Fibroblast of lung (primary cell): ENCODE data around the gene SRPX2. TPM values are rescaled to one million over a fixed set of nuclear protein-coding genes. Genes with fewer than 3 reads are reported as not detected.

Experiments
- DNase-seq, 2 donors: peaks; one replicate each; pipeline versions ENCODE4 v3.0.0 to v3.0.0-alpha.2; 2010; ENCODE audit warnings: low read depth in 2 of 2
- H2AFZ ChIP-seq: 2 replicates; pipeline ENCODE4 v1.5.1; 2012; ENCODE audit warnings: low read length, control low read depth, inconsistent platforms
- H3K27ac ChIP-seq: 2 replicates; pipeline ENCODE4 v1.5.1; 2011; ENCODE audit warnings: low read length, control low read depth; ENCODE audit not compliant: insufficient read depth
- H3K27me3 ChIP-seq: 2 replicates; pipeline ENCODE4 v1.5.1; 2011; ENCODE audit warnings: mild to moderate bottlenecking, low read length; ENCODE audit not compliant: control insufficient read depth, insufficient read depth
- H3K36me3 ChIP-seq: 2 replicates; pipeline ENCODE4 v1.5.1; 2011; ENCODE audit warnings: low read length; ENCODE audit not compliant: control insufficient read depth, insufficient read depth
- H3K4me1 ChIP-seq: 2 replicates; pipeline ENCODE4 v1.5.1; 2011; ENCODE audit warnings: low read length; ENCODE audit not compliant: control insufficient read depth, insufficient read depth; ENCODE audit errors: extremely low read depth
- H3K4me2 ChIP-seq: 2 replicates; pipeline ENCODE4 v1.5.1; 2011; ENCODE audit warnings: low read length, control low read depth; ENCODE audit not compliant: insufficient read depth; ENCODE audit errors: extremely low read depth
- H3K4me3 ChIP-seq, 4 experiments: fragments of 200-600 bp in 1 of 4; sonication (generic) in 1 of 4; replicated peaks in 1 of 4; 2 replicates each; pipeline ENCODE4 v1.5.1; 2011 to 2016; ENCODE audit warnings: low read length in 4 of 4, low read depth in 3 of 4, mild to moderate bottlenecking in 3 of 4, control low read depth in 2 of 4, inconsistent platforms in 1 of 4, mixed read lengths in 1 of 4; ENCODE audit not compliant: insufficient read depth in 1 of 4; ENCODE audit errors: control extremely low read depth in 1 of 4
- H3K79me2 ChIP-seq: 2 replicates; pipeline ENCODE4 v1.5.1; 2012; ENCODE audit warnings: mild to moderate bottlenecking, low read length, inconsistent platforms; ENCODE audit not compliant: control insufficient read depth, insufficient read depth
- H3K9ac ChIP-seq: 2 replicates; pipeline ENCODE4 v1.5.1; 2011; ENCODE audit warnings: mild to moderate bottlenecking, low read length, control low read depth; ENCODE audit not compliant: insufficient read depth
- H3K9me3 ChIP-seq: 2 replicates; pipeline ENCODE4 v1.5.1; 2012; ENCODE audit warnings: low read depth, low read length; ENCODE audit not compliant: control insufficient read depth, insufficient read depth
- H4K20me1 ChIP-seq: 2 replicates; pipeline ENCODE4 v1.5.1; 2011; ENCODE audit warnings: low read length; ENCODE audit not compliant: control insufficient read depth, insufficient read depth; ENCODE audit errors: extremely low read depth
- EZH2 ChIP-seq: IDR thresholded peaks from 2 replicates; pipeline ENCODE4 v1.5.1; 2012; ENCODE audit warnings: low read length, control low read depth, mild to moderate bottlenecking; ENCODE audit errors: missing control alignments
- polyA plus RNA-seq, 2 donors: library from polyadenylated mRNA; depleted of rRNA in 1 of 2; stranded (reverse) in 1 of 2; unstranded in 1 of 2; fragments of >200 nt; gene quantifications; 2 replicates each; pipeline ENCODE4 v1.2.1, GENCODE V29; 2011 to 2012; ENCODE audit warnings: missing spikeins in 1 of 2
- total RNA-seq: library from RNA; depleted of rRNA; stranded (reverse); fragments of >200 nt; gene quantifications from 2 replicates; pipeline ENCODE4 v1.2.1, GENCODE V29; 2014
- TF ChIP-seq, protein P1 (sequence below), 2 donors: IDR thresholded peaks in 1 of 2; conservative IDR thresholded peaks in 1 of 2; 1 replicate in 1 of 2; 2 replicates in 1 of 2; pipeline ENCODE4 v1.5.1; 2011 to 2012; ENCODE audit warnings: low read length in 2 of 2, control low read depth in 1 of 2, inconsistent platforms in 1 of 2, low read depth in 1 of 2, mild to moderate bottlenecking in 1 of 2

The SRPX2 gene
- total and polyA plus RNA-seq, 2 donors (not counting 1 experiment from before 2014, with no cell fraction given), result 18.2 to 77.6 TPM

DNA sequence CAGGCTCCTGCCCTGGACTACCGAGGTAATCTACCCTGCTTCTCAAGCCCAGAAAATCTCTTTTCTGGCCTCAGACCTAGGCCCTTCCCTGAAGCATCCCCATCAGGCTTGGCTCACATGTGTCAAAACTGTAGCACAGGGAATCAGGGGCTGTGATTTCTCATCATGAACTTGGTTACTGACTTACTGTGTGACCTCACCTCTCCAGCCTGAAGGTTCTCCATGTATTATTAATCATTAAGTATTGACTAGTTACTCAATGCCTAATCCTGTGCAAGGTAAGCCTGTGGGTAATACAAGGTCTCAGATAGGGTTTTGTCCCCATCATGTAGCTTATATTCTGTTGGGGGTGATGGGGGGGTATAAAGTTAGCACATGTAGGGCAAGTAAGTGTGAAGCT, 6.8 kb downstream of the SRPX2 start:
- Histone ChIP-seq H3K79me2 (peaks cover 2% of the 10 kb centered on the region), H3K4me3 (no peak overlapping the region), H3K9me3 (no peaks in the 10 kb centered on the region), H2AFZ (no peak overlapping the region), H3K36me3 (no peaks in the 10 kb centered on the region), H4K20me1 (no peaks in the 10 kb centered on the region), H3K9ac (no peak overlapping the region), H3K4me2 (no peak overlapping the region), H3K27me3 (no peaks in the 10 kb centered on the region), H3K4me1 (peaks cover 28% of the 10 kb centered on the region), H3K27ac (peak overlapping the region; percentile 94)
- no peak for DNase-seq
- TF ChIP-seq, protein P1, sequence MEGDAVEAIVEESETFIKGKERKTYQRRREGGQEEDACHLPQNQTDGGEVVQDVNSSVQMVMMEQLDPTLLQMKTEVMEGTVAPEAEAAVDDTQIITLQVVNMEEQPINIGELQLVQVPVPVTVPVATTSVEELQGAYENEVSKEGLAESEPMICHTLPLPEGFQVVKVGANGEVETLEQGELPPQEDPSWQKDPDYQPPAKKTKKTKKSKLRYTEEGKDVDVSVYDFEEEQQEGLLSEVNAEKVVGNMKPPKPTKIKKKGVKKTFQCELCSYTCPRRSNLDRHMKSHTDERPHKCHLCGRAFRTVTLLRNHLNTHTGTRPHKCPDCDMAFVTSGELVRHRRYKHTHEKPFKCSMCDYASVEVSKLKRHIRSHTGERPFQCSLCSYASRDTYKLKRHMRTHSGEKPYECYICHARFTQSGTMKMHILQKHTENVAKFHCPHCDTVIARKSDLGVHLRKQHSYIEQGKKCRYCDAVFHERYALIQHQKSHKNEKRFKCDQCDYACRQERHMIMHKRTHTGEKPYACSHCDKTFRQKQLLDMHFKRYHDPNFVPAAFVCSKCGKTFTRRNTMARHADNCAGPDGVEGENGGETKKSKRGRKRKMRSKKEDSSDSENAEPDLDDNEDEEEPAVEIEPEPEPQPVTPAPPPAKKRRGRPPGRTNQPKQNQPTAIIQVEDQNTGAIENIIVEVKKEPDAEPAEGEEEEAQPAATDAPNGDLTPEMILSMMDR (conservative IDR thresholded peaks at IDR 0.05 in 1 of 2, IDR thresholded peaks at IDR 0.05 in 1 of 2; ENCODE audit: low read depth in 1 of 2, low read length in 2 of 2), result no peak
- no peak for TF ChIP-seq EZH2

DNA sequence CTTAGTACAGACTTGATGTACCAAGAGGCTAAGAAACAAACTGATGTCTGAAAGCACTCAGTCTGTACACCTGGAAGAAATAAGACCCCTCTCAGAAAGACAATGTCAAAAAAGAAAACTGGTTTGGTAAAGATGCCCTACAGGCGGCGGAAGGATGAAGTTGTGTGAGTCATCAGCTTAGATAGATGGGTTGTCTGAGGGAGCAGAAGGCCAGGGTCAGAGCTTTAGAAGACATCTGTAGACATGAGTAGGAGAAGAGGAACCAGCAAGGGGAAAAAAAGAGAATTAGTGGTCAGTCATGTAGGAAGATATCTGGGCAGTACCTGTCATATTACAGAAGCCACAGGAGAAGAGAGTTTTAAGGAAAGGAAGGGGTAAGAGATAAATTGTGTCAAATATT, 8.3 kb downstream of the SRPX2 start:
- H3K9me3 ChIP-seq, result no peaks in the 10 kb centered on the region
- H3K4me2 ChIP-seq, result no peak overlapping the region
- DNase-seq, result no peak
- H3K27me3 ChIP-seq, result no peaks in the 10 kb centered on the region
- no peaks in the 10 kb centered on the region for H3K36me3 ChIP-seq
- H3K4me1 ChIP-seq, result peaks cover 21% of the 10 kb centered on the region
- H3K4me3 ChIP-seq, result no peak overlapping the region
- no peak overlapping the region for H3K9ac ChIP-seq
- H2AFZ ChIP-seq, result no peak overlapping the region
- no peaks in the 10 kb centered on the region for H4K20me1 ChIP-seq
- no peaks in the 10 kb centered on the region for H3K79me2 ChIP-seq
- H3K27ac ChIP-seq, result no peak overlapping the region
- TF ChIP-seq, protein P1 (conservative IDR thresholded peaks at IDR 0.05 in 1 of 2, IDR thresholded peaks at IDR 0.05 in 1 of 2; ENCODE audit: low read depth in 1 of 2, low read length in 2 of 2), result no peak
- no peak for TF ChIP-seq EZH2

DNA sequence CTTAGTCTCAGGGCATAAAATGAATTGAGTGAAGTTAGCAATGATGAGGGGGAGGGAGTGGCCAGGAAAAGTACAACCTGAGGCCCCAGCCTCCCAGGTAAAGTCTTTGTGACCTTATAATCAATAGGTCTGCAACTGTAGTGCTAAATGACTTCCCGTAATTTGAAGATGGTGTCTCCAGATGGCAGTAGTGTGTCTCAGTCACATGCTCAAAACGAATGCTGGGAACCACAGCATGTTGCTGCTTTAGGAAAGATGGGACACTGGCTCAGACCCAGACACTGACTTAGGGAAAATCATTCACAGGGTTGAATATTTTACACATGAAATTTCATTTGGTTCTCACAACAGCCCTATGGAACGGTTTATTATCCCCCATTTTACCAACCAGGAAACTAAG, 10.3 kb downstream of the SRPX2 start:
- TF ChIP-seq, protein P1 (conservative IDR thresholded peaks at IDR 0.05 in 1 of 2, IDR thresholded peaks at IDR 0.05 in 1 of 2; ENCODE audit: low read depth in 1 of 2, low read length in 2 of 2), result peak in 1 of 2 donors; percentile 25
- TF ChIP-seq EZH2, result no peak
- Histone ChIP-seq H3K4me2 (no peak overlapping the region), H3K36me3 (no peaks in the 10 kb centered on the region), H3K4me3 (no peak overlapping the region), H3K27ac (no peak overlapping the region), H3K27me3 (no peaks in the 10 kb centered on the region), H3K9ac (no peak overlapping the region), H4K20me1 (no peaks in the 10 kb centered on the region), H3K9me3 (no peaks in the 10 kb centered on the region), H3K4me1 (peaks cover 11% of the 10 kb centered on the region), H2AFZ (no peak overlapping the region), H3K79me2 (no peaks in the 10 kb centered on the region)
- DNase-seq, result peak in 1 of 2 donors; percentile 58
